SW 1271 (cell line): ENCODE measurements around the gene STMND1.

Experiments
- DNase-seq, 2 experiments: peaks; one replicate each; lab custom pipeline; 2025; lab: John Stamatoyannopoulos, UW

The STMND1 gene

GRCh38 chr6:17098538-17098937 is 3.3 kb upstream of the STMND1 start:
- no peak for DNase-seq

GRCh38 chr6:17099401-17100059 is 2.3 kb upstream of the STMND1 start:
- DNase-seq: no peak

GRCh38 chr6:17100806-17101205 is 1.0 kb upstream of the STMND1 start:
- no peak for DNase-seq

GRCh38 chr6:17102258-17102870 is 514 bp downstream of the STMND1 start:
- DNase-seq: no peak

GRCh38 chr6:17103715-17104114 is 1.9 kb downstream of the STMND1 start:
- DNase-seq: peak in 1 of 2 experiments; percentile 21

GRCh38 chr6:17107863-17108262 is 6.0 kb downstream of the STMND1 start:
- DNase-seq: no peak

GRCh38 chr6:17115251-17116116 is 13.6 kb downstream of the STMND1 start:
- peak; percentile 54 to 70 for DNase-seq

- DNase-seq: no peak
Measured at GRCh38 chr6:17116117-17116440, 14.2 kb downstream of the STMND1 start.

GRCh38 chr6:17120019-17120418 is 18.2 kb downstream of the STMND1 start:
- DNase-seq: no peak

GRCh38 chr6:17125407-17125806 is 23.6 kb downstream of the STMND1 start:
- no peak for DNase-seq

- no peak for DNase-seq
Measured at GRCh38 chr6:17130786-17131185, 28.9 kb downstream of the STMND1 start.

- DNase-seq: no peak
Measured at GRCh38 chr6:17132967-17133366, 31.1 kb downstream of the STMND1 start.

- DNase-seq: no peak
Measured at GRCh38 chr6:17138033-17138432, 36.2 kb downstream of the STMND1 start.

- no peak for DNase-seq
Measured at GRCh38 chr6:17144016-17144415, 42.2 kb downstream of the STMND1 start.

GRCh38 chr6:17149571-17149970 is 47.7 kb downstream of the STMND1 start:
- DNase-seq: no peak

- no peak for DNase-seq
Measured at GRCh38 chr6:17150096-17150495, 48.2 kb downstream of the STMND1 start.

- no peak for DNase-seq
Measured at GRCh38 chr6:17151888-17152287, 50.0 kb downstream of the STMND1 start.

GRCh38 chr6:17152703-17153102 is 50.9 kb downstream of the STMND1 start:
- no peak for DNase-seq

GRCh38 chr6:17156112-17156921 is 54.5 kb downstream of the STMND1 start:
- peak; percentile 33 to 69 for DNase-seq

- no peak for DNase-seq
Measured at GRCh38 chr6:17156966-17157365, 55.1 kb downstream of the STMND1 start.

GRCh38 chr6:17157617-17158016 is 55.8 kb downstream of the STMND1 start:
- no peak for DNase-seq

- no peak for DNase-seq
Measured at GRCh38 chr6:17159240-17159639, 57.4 kb downstream of the STMND1 start.
